A549 (cell line): Measurements from ENCODE around the gene DKC1. TPM values are rescaled to one million over a fixed set of nuclear protein-coding genes. Genes with fewer than 3 reads are reported as not detected.

Experiments used
- ATAC-seq, 2 experiments: fragments of 200-7000 bp in 1 of 2; fragments of >200 bp in 1 of 2; cut with Nextera tagmentation in 1 of 2; cut with Tn5 transposase in 1 of 2; 3 replicates each; pipeline versions ENCODE4 v1.8.0 to v1.9.1; 2018 to 2020; ENCODE audit warnings: mild to moderate bottlenecking in 1 of 2, moderate library complexity in 1 of 2
- CTCF ChIA-PET: fragments of 300-600 bp; sonication (Branson Sonifier 250); formaldehyde crosslinking; extraction: SDS; loops from one replicate; lab custom pipeline; 2021; ENCODE audit warnings: antibody characterized with exemption, inconsistent platforms; lab: Yijun Ruan, JAX
- POLR2A ChIA-PET: fragments of 350-600 bp; formaldehyde crosslinking; extraction: SDS; loops from one replicate; lab custom pipeline; 2021; ENCODE audit warnings: antibody characterized with exemption, inconsistent platforms; lab: Yijun Ruan, JAX
- DNase-seq, 2 experiments: peaks; one replicate each; pipeline versions ENCODE4 v3.0.0 to v3.0.0-alpha.2; 2011 to 2016; ENCODE audit warnings: low read depth in 1 of 2, low spot score in 1 of 2
- FAIRE-seq: peaks from 2 replicates; lab custom pipeline; 2011; peaks lifted over from hg19 to GRCh38; lab: Jason Lieb, UNC
- H3K27ac ChIP-seq, 2 experiments: fragments of >200 bp; sonication (Bioruptor Twin); formaldehyde crosslinking; 3 replicates each; pipeline ENCODE4 v1.5.1; 2016 to 2017
- H3K4me1 ChIP-seq: fragments of >200 bp; sonication (Bioruptor Twin); formaldehyde crosslinking; 3 replicates; pipeline ENCODE4 v1.6.1; 2016
- H3K4me2 ChIP-seq: fragments of >200 bp; sonication (Bioruptor Twin); formaldehyde crosslinking; 3 replicates; pipeline ENCODE4 v1.6.1; 2016
- H3K4me3 ChIP-seq: fragments of >200 bp; sonication (Bioruptor Twin); formaldehyde crosslinking; 3 replicates; pipeline ENCODE4 v1.5.1; 2016
- H3K9me3 ChIP-seq: fragments of >200 bp; sonication (Bioruptor Twin); formaldehyde crosslinking; 3 replicates; pipeline ENCODE4 v1.6.1; 2016
- CBX2 ChIP-seq: fragments of 200-600 bp; sonication (generic); IDR thresholded peaks from 2 replicates; pipeline ENCODE4 v1.6.1; 2016; ENCODE audit warnings: low read depth, mild to moderate bottlenecking, borderline replicate concordance
- CBX8 ChIP-seq: fragments of 200-600 bp; sonication (generic); IDR thresholded peaks from 2 replicates; pipeline ENCODE4 v1.6.1; 2016
- CEBPB ChIP-seq, 2 experiments: fragments of >200 bp in 1 of 2; sonication (Bioruptor Twin) in 1 of 2; formaldehyde crosslinking in 1 of 2; IDR thresholded peaks; 2 replicates each; pipeline ENCODE4 v1.6.1; 2012 to 2016
- CHD4 ChIP-seq: fragments of 200-600 bp; sonication (generic); IDR thresholded peaks from 2 replicates; pipeline ENCODE4 v1.6.1; 2016; ENCODE audit warnings: antibody characterized with exemption, mild to moderate bottlenecking, borderline replicate concordance
- EHMT2 ChIP-seq: fragments of 200-600 bp; sonication (generic); IDR thresholded peaks from 2 replicates; pipeline ENCODE4 v1.6.1; 2016; ENCODE audit warnings: antibody characterized with exemption, low read depth, mild to moderate bottlenecking, moderate library complexity
- EP300 ChIP-seq, 2 experiments: fragments of >200 bp; sonication (Bioruptor Twin); formaldehyde crosslinking; IDR thresholded peaks; 2 replicates in 1 of 2; 3 replicates in 1 of 2; pipeline ENCODE4 v1.6.1; 2016 to 2017
- FOSL2 ChIP-seq, 2 experiments: fragments of 450-650 bp in 1 of 2; fragments of >200 bp in 1 of 2; sonication (Bioruptor Twin) in 1 of 2; formaldehyde crosslinking; IDR thresholded peaks; 2 replicates each; pipeline versions ENCODE4 v1.5.0 to v1.6.1; 2016 to 2020; ENCODE audit warnings: mild to moderate bottlenecking in 1 of 2, moderate library complexity in 1 of 2
- FOXS1 ChIP-seq: fragments of 250-450 bp; sonication (Bioruptor Pico); IDR thresholded peaks from 2 replicates; pipeline ENCODE4 v1.5.0; 2020; ENCODE audit warnings: mild to moderate bottlenecking, moderate library complexity
- HEYL ChIP-seq: fragments of 250-450 bp; sonication (Bioruptor Pico); IDR thresholded peaks from 2 replicates; pipeline ENCODE4 v1.8.0; 2021; ENCODE audit warnings: mild to moderate bottlenecking, moderate library complexity
- HOXB13 ChIP-seq: fragments of 250-450 bp; sonication (Bioruptor Pico); IDR thresholded peaks from 2 replicates; pipeline ENCODE4 v1.5.0; 2020; ENCODE audit warnings: low read depth, mild to moderate bottlenecking, moderate library complexity
- JUNB ChIP-seq: fragments of >200 bp; sonication (Bioruptor Twin); formaldehyde crosslinking; IDR thresholded peaks from 2 replicates; pipeline ENCODE4 v1.6.1; 2016
- KDM1A ChIP-seq: fragments of 200-600 bp; sonication (generic); IDR thresholded peaks from 2 replicates; pipeline ENCODE4 v1.6.1; 2016; ENCODE audit warnings: low read depth, mild to moderate bottlenecking
- KDM5A ChIP-seq: fragments of 200-600 bp; sonication (generic); IDR thresholded peaks from 2 replicates; pipeline ENCODE4 v1.6.1; 2016; ENCODE audit warnings: antibody characterized with exemption, mild to moderate bottlenecking
- MAZ ChIP-seq: fragments of 150-350 bp; IDR thresholded peaks from 2 replicates; pipeline ENCODE4 v1.6.1; 2014; ENCODE audit warnings: antibody characterized with exemption, low read depth, low read length, borderline replicate concordance
- POLR2A ChIP-seq: IDR thresholded peaks from 2 replicates; pipeline ENCODE4 v1.6.1; 2012; ENCODE audit warnings: mild to moderate bottlenecking, low read length
- RAD21 ChIP-seq, 2 experiments: fragments of >200 bp in 1 of 2; sonication (Bioruptor Twin) in 1 of 2; formaldehyde crosslinking in 1 of 2; IDR thresholded peaks in 1 of 2; conservative IDR thresholded peaks in 1 of 2; 2 replicates in 1 of 2; 3 replicates in 1 of 2; pipeline ENCODE4 v1.6.1; 2012 to 2018; ENCODE audit warnings: inconsistent platforms in 1 of 2
- RARB ChIP-seq: fragments of 250-450 bp; sonication (Bioruptor Pico); IDR thresholded peaks from 2 replicates; pipeline ENCODE4 v1.8.0; 2021; ENCODE audit warnings: mild to moderate bottlenecking, moderate library complexity
- RFX5 ChIP-seq: fragments of 450-650 bp; IDR thresholded peaks from 2 replicates; pipeline ENCODE4 v1.7.1; 2014; ENCODE audit warnings: antibody characterized with exemption, mild to moderate bottlenecking, moderate library complexity
- SREBF2 ChIP-seq: fragments of 450-650 bp; IDR thresholded peaks from 2 replicates; pipeline ENCODE4 v1.6.1; 2014; ENCODE audit warnings: mild to moderate bottlenecking, moderate library complexity
- TP53 ChIP-seq: fragments of 250-450 bp; sonication (Bioruptor Pico); IDR thresholded peaks from 2 replicates; pipeline ENCODE4 v1.5.0; 2021; ENCODE audit warnings: mild to moderate bottlenecking, moderate library complexity
- ZNF302 ChIP-seq: fragments of 250-450 bp; sonication (Bioruptor Pico); IDR thresholded peaks from 2 replicates; pipeline ENCODE4 v1.9.0; 2021; ENCODE audit warnings: inconsistent platforms, mild to moderate bottlenecking, moderate library complexity
- ZSCAN20 ChIP-seq: fragments of 250-450 bp; sonication (Bioruptor Pico); IDR thresholded peaks from 2 replicates; pipeline ENCODE4 v1.8.0; 2022; ENCODE audit warnings: mild to moderate bottlenecking, moderate library complexity
- WGBS: methylation state at CpG from one replicate; pipeline ENCODE4 v1.1.6; 2017; ENCODE audit errors: missing lambda C conversion rate; 5-methylcytosine and 5-hydroxymethylcytosine counted together
- polyA plus RNA-seq, 4 experiments: library from polyadenylated mRNA; depleted of rRNA in 3 of 4; stranded (reverse); fragments of >200 nt; fragmentation: RNase III in 1 of 4; extraction: RNeasy Plus Mini Kit Qiagen cat#74134 plus additional on column Dnase treatment in 1 of 4; gene quantifications; 2 replicates in 3 of 4; 3 replicates in 1 of 4; pipeline ENCODE4 v1.2.3, GENCODE V29; 2011 to 2017
- TF ChIP-seq, protein P1 (sequence below): fragments of >200 bp; sonication (Bioruptor Twin); formaldehyde crosslinking; IDR thresholded peaks from 2 replicates; pipeline ENCODE4 v1.6.1; 2016
- TF ChIP-seq, protein P2 (sequence below): fragments of 250-450 bp; sonication (Bioruptor Pico); IDR thresholded peaks from 2 replicates; pipeline ENCODE4 v1.5.0; 2021; ENCODE audit warnings: mild to moderate bottlenecking, moderate library complexity, borderline replicate concordance

DKC1 gene
- polyA plus RNA-seq, 2 of the 4 experiments (the other 2 are of a cell fraction): 166 to 209 TPM

- no peaks in the 10 kb centered on the region for H3K9me3 ChIP-seq
- CTCF ChIA-PET: interaction anchor here (2.4 kb wide), 1 partner anchor 28 kb away, joined by 6 read pairs; no protein-coding TSS in a partner anchor
- TF ChIP-seq RFX5 (no peak), ZNF302 (CRISPR knock-in tag) (no peak), KDM1A (no peak), JUNB (no peak), HEYL (CRISPR knock-in tag) (no peak), EP300 (IDR thresholded peaks at IDR 0.05) (no peak), FOXS1 (CRISPR knock-in tag) (no peak), TP53 (no peak), CHD4 (no peak), KDM5A (no peak), HOXB13 (CRISPR knock-in tag) (no peak), POLR2A (no peak), RARB (CRISPR knock-in tag) (no peak)
- TF ChIP-seq, protein P1, sequence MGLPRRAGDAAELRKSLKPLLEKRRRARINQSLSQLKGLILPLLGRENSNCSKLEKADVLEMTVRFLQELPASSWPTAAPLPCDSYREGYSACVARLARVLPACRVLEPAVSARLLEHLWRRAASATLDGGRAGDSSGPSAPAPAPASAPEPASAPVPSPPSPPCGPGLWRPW: no peak
- TF ChIP-seq, protein P2, sequence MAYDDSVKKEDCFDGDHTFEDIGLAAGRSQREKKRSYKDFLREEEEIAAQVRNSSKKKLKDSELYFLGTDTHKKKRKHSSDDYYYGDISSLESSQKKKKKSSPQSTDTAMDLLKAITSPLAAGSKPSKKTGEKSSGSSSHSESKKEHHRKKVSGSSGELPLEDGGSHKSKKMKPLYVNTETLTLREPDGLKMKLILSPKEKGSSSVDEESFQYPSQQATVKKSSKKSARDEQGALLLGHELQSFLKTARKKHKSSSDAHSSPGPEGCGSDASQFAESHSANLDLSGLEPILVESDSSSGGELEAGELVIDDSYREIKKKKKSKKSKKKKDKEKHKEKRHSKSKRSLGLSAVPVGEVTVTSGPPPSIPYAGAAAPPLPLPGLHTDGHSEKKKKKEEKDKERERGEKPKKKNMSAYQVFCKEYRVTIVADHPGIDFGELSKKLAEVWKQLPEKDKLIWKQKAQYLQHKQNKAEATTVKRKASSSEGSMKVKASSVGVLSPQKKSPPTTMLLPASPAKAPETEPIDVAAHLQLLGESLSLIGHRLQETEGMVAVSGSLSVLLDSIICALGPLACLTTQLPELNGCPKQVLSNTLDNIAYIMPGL (CRISPR knock-in tag): no peak
- TF ChIP-seq, all 56 proteins: peak for 0
- no peak for FAIRE-seq
- H3K4me1 ChIP-seq: no peaks in the 10 kb centered on the region
- POLR2A ChIA-PET: interaction anchor here (1.0 kb wide), 1 partner anchor 15 kb away, joined by 6 read pairs; no protein-coding TSS in a partner anchor
- no peak overlapping the region for H3K4me2 ChIP-seq
- WGBS: 93% methylated on average over 2 of the region's 2 CpGs
- no peak for ATAC-seq
- H3K27ac ChIP-seq: no peak overlapping the region
- no peak overlapping the region for H3K4me3 ChIP-seq
- no peak for DNase-seq
These were observed 14.1 kb downstream of the DKC1 start for GRCh38 chrX:154776753-154777152.

GRCh38 chrX:154779261-154779660 is 16.6 kb downstream of the DKC1 start:
- Histone ChIP-seq H3K27ac (no peak overlapping the region), H3K9me3 (no peaks in the 10 kb centered on the region), H3K4me1 (no peaks in the 10 kb centered on the region), H3K4me2 (no peak overlapping the region), H3K4me3 (no peak overlapping the region)
- DNase-seq: no peak
- ChIA-PET POLR2A (interaction anchor here (0.5 kb wide), 1 partner anchor 24 kb away, joined by 3 read pairs; no protein-coding TSS in a partner anchor), CTCF (interaction anchor here (1.7 kb wide), 1 partner anchor 10 kb away, joined by 4 read pairs; no protein-coding TSS in a partner anchor)
- TF ChIP-seq SREBF2 (no peak), RAD21 (conservative IDR thresholded peaks at IDR 0.05 in 1 of 2, IDR thresholded peaks at IDR 0.05 in 1 of 2) (no peak), EHMT2 (no peak), KDM1A (no peak), KDM5A (no peak), ZSCAN20 (no peak), MAZ (no peak), RARB (CRISPR knock-in tag) (no peak), FOSL2 (IDR thresholded peaks at IDR 0.05) (no peak), FOSL2 (CRISPR knock-in tag; IDR thresholded peaks at IDR 0.05) (no peak), CBX8 (no peak)
- peak in 1 of 2 experiments; percentile 21; a peak in 3 of 6 replicates for ATAC-seq
- peak; percentile 46 for FAIRE-seq
- WGBS: 95% methylated on average over 4 of the region's 4 CpGs

DNA sequence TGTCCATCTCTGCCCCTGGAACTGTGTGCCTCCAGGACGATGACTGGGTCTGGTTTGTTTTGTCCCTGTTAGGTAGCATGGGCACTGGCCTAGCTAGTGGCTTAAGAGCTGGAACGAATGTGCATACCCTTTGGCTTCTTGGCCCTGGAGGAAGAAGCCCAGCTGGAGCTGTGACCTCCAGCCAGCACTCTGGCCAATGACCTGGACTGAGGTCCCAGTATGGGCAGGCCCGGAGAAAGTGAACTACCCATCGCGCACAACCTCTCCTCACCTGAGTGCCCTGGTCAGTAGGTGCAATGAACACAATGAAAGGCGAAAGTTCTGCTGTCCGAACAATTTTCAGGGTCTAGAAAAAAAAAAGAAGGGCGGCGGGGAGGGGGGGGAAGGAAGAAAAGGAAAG is 18.3 kb downstream of the DKC1 start:
- Histone ChIP-seq H3K27ac (no peak overlapping the region), H3K4me2 (no peak overlapping the region), H3K9me3 (no peaks in the 10 kb centered on the region), H3K4me1 (no peaks in the 10 kb centered on the region), H3K4me3 (no peak overlapping the region)
- CTCF ChIA-PET: no interaction called here
- DNase-seq: no peak
- TF ChIP-seq CBX2 (no peak), RFX5 (no peak), CEBPB (IDR thresholded peaks at IDR 0.05) (no peak)
- POLR2A ChIA-PET: no interaction called here
- whole genome bisulfite sequencing: 95% methylated on average over 9 of the region's 9 CpGs
- ATAC-seq: peak; percentile 7 to 20; a peak in 3 of 6 replicates
- FAIRE-seq: no peak
